A549 treated with AZD9567 at 1 μM for 4 hours (cell line): ENCODE results near the gene ADRA1B. TPM values are rescaled to one million over a fixed set of nuclear protein-coding genes. Genes with fewer than 3 reads are reported as not detected.

ENCODE experiments used
- total RNA-seq: library from RNA; stranded (reverse); fragments of 200-300 nt; extraction: Qiagen RNA extraction; gene quantifications from 5 replicates; pipeline ENCODE4 v1.2.3, GENCODE V29; 2022; ENCODE audit not compliant: insufficient read depth

ADRA1B gene
- total RNA-seq: 12.4 to 16.9 TPM (median 15.2 TPM) in 5 replicates

GRCh38 chr5:159915904-159916840, at the start of gene ADRA1B:
Gene ADRA1B, plus strand, starts transcription at chr5:159916482. Its CDS starts 424 bp downstream, at chr5:159916906.

GRCh38 chr5:160008877-160009590, 92.8 kb downstream of the ADRA1B start, which contains the start of gene TTC1:
Gene TTC1, plus strand, starts transcription at chr5:160009139. Its CDS starts 1,390 bp downstream, at chr5:160010529.

Other genes with a start within 250 kb of the ADRA1B start
- gene TTC1, start 92.7 kb downstream of the ADRA1B start, total RNA-seq: 69.1 to 92.5 TPM (median 71.9 TPM) in 5 replicates
- gene PWWP2A, start 203.0 kb downstream of the ADRA1B start, total RNA-seq: 9.1 to 13.1 TPM (median 10.9 TPM) in 5 replicates